GM23338 (cell line): ENCODE data around the gene RPS6KA3. TPM values are rescaled to one million over a fixed set of nuclear protein-coding genes. Genes with fewer than 3 reads are reported as not detected.

Source experiments
- ATAC-seq: fragments of 200-7000 bp; cut with Tn5 transposase; 3 replicates; pipeline ENCODE4 v1.9.1; 2020
- DNase-seq: peaks from one replicate; pipeline ENCODE4 v3.0.0-alpha.2; 2015; ENCODE audit warnings: low spot score
- H2AFZ ChIP-seq: fragments of 200-600 bp; sonication (generic); 2 replicates; pipeline ENCODE4 v1.8.0; 2016; ENCODE audit warnings: antibody characterized with exemption, mild to moderate bottlenecking, moderate library complexity
- H3F3A ChIP-seq: fragments of 200-600 bp; sonication (generic); replicated peaks from 2 replicates; pipeline ENCODE4 v1.8.0; 2017; ENCODE audit warnings: antibody characterized with exemption, mixed run types, low read depth
- H3K27ac ChIP-seq: fragments of 200-600 bp; sonication (generic); 2 replicates; pipeline ENCODE4 v1.6.1; 2016; ENCODE audit warnings: low read depth
- H3K27me3 ChIP-seq: fragments of 200-600 bp; sonication (generic); 2 replicates; pipeline ENCODE4 v1.8.0; 2016; ENCODE audit warnings: mild to moderate bottlenecking, mixed run types, moderate library complexity; ENCODE audit not compliant: insufficient read depth
- H3K36me3 ChIP-seq: fragments of 200-600 bp; sonication (generic); 2 replicates; pipeline ENCODE4 v1.8.0; 2016; ENCODE audit warnings: mild to moderate bottlenecking; ENCODE audit not compliant: insufficient read depth
- H3K4me1 ChIP-seq: fragments of 200-600 bp; sonication (generic); 2 replicates; pipeline ENCODE4 v1.8.0; 2016; ENCODE audit warnings: mild to moderate bottlenecking, moderate library complexity; ENCODE audit not compliant: insufficient read depth
- H3K4me2 ChIP-seq: fragments of 200-600 bp; sonication (generic); 2 replicates; pipeline ENCODE4 v1.7.1; 2017; ENCODE audit warnings: mixed run types
- H3K4me3 ChIP-seq: fragments of 200-600 bp; sonication (generic); 2 replicates; pipeline ENCODE4 v1.6.1; 2016; ENCODE audit warnings: mixed run types
- H3K79me2 ChIP-seq: fragments of 200-600 bp; sonication (generic); replicated peaks from 2 replicates; pipeline ENCODE4 v1.8.0; 2017; ENCODE audit warnings: mild to moderate bottlenecking; ENCODE audit not compliant: insufficient read depth
- H3K9me2 ChIP-seq: fragments of 200-600 bp; sonication (generic); 2 replicates; pipeline ENCODE4 v1.8.0; 2017; ENCODE audit not compliant: insufficient read depth
- H4K20me1 ChIP-seq: fragments of 200-600 bp; sonication (generic); replicated peaks from 2 replicates; pipeline ENCODE4 v1.8.0; 2017; ENCODE audit warnings: mild to moderate bottlenecking; ENCODE audit not compliant: insufficient read depth
- H3K27ac Mint-ChIP-seq: 2 replicates; pipeline ENCODE4 v1.8.0; 2020; ENCODE audit warnings: inconsistent platforms, mild to moderate bottlenecking, moderate library complexity, mixed read lengths
- H3K27me3 Mint-ChIP-seq: 3 replicates; pipeline ENCODE4 v1.8.0; 2022; ENCODE audit warnings: low read depth, mild to moderate bottlenecking, moderate library complexity, mixed read lengths, inconsistent platforms; ENCODE audit not compliant: insufficient read depth, poor library complexity
- H3K36me3 Mint-ChIP-seq: 3 replicates; pipeline ENCODE4 v1.8.0; 2021; ENCODE audit warnings: low read depth, mild to moderate bottlenecking, inconsistent platforms, moderate library complexity, mixed read lengths
- H3K4me1 Mint-ChIP-seq: 3 replicates; pipeline ENCODE4 v1.8.0; 2020; ENCODE audit warnings: mild to moderate bottlenecking, inconsistent platforms, mixed read lengths
- H3K4me3 Mint-ChIP-seq: 3 replicates; pipeline ENCODE4 v1.8.0; 2021; ENCODE audit warnings: moderate library complexity, mild to moderate bottlenecking, inconsistent platforms, mixed read lengths
- H3K9me3 Mint-ChIP-seq: 3 replicates; pipeline ENCODE4 v1.8.0; 2020; ENCODE audit warnings: moderate library complexity, mild to moderate bottlenecking, inconsistent platforms, mixed read lengths
- CREB1 ChIP-seq: fragments of 250-450 bp; sonication (Bioruptor Pico); IDR thresholded peaks from 2 replicates; pipeline ENCODE4 v1.5.0; 2020; ENCODE audit warnings: low read depth, mild to moderate bottlenecking, moderate library complexity
- EZH2 ChIP-seq: fragments of 200-600 bp; sonication (generic); IDR thresholded peaks from one replicate; pipeline ENCODE4 v1.8.0; 2017; ENCODE audit warnings: antibody characterized with exemption, mild to moderate bottlenecking, low read depth; ENCODE audit not compliant: unreplicated experiment
- JUNB ChIP-seq: IDR thresholded peaks from one replicate; pipeline ENCODE4 v1.6.1; 2016; ENCODE audit warnings: antibody characterized with exemption; ENCODE audit not compliant: unreplicated experiment
- NANOG ChIP-seq: IDR thresholded peaks from 2 replicates; pipeline ENCODE4 v1.6.1; 2016; ENCODE audit warnings: antibody characterized with exemption, borderline replicate concordance
- POLR2AphosphoS5 ChIP-seq: IDR thresholded peaks from 2 replicates; pipeline ENCODE4 v1.6.1; 2016; ENCODE audit warnings: antibody characterized with exemption, low read depth
- STAT1 ChIP-seq: IDR thresholded peaks from one replicate; pipeline ENCODE4 v1.6.1; 2016; ENCODE audit warnings: antibody characterized with exemption; ENCODE audit not compliant: unreplicated experiment
- ZNF114 ChIP-seq: fragments of 250-450 bp; sonication (Bioruptor Pico); IDR thresholded peaks from 2 replicates; pipeline ENCODE4 v1.5.0; 2020; ENCODE audit warnings: mild to moderate bottlenecking, moderate library complexity
- polyA plus RNA-seq: library from polyadenylated mRNA; unstranded; fragments of >200 nt; fragmentation: Nextera tagmentation; extraction: Ambion mirVana; gene quantifications from 2 replicates; pipeline ENCODE4 v1.2.1, GENCODE V29; 2016
- total RNA-seq: library from RNA; depleted of rRNA; stranded (reverse); fragments of >200 nt; shearing (Covaris generic); gene quantifications from 2 replicates; pipeline ENCODE4 v1.2.3, GENCODE V29; 2014
- TF ChIP-seq, protein P1 (sequence below): IDR thresholded peaks from one replicate; pipeline ENCODE4 v1.6.1; 2018; ENCODE audit warnings: antibody characterized with exemption; ENCODE audit not compliant: unreplicated experiment
- TF ChIP-seq, protein P2 (sequence below), 2 experiments: fragments of 200-600 bp in 1 of 2; sonication (generic) in 1 of 2; conservative IDR thresholded peaks; 2 replicates each; pipeline versions ENCODE4 v1.5.1 to v1.6.1; 2016 to 2017; ENCODE audit warnings: antibody characterized with exemption in 2 of 2, low read depth in 2 of 2, mild to moderate bottlenecking in 2 of 2, moderate library complexity in 1 of 2

Gene RPS6KA3
- total and polyA plus RNA-seq, 2 experiments from 2014 or later, result 3.2 to 12.2 TPM

- TF ChIP-seq, protein P1, sequence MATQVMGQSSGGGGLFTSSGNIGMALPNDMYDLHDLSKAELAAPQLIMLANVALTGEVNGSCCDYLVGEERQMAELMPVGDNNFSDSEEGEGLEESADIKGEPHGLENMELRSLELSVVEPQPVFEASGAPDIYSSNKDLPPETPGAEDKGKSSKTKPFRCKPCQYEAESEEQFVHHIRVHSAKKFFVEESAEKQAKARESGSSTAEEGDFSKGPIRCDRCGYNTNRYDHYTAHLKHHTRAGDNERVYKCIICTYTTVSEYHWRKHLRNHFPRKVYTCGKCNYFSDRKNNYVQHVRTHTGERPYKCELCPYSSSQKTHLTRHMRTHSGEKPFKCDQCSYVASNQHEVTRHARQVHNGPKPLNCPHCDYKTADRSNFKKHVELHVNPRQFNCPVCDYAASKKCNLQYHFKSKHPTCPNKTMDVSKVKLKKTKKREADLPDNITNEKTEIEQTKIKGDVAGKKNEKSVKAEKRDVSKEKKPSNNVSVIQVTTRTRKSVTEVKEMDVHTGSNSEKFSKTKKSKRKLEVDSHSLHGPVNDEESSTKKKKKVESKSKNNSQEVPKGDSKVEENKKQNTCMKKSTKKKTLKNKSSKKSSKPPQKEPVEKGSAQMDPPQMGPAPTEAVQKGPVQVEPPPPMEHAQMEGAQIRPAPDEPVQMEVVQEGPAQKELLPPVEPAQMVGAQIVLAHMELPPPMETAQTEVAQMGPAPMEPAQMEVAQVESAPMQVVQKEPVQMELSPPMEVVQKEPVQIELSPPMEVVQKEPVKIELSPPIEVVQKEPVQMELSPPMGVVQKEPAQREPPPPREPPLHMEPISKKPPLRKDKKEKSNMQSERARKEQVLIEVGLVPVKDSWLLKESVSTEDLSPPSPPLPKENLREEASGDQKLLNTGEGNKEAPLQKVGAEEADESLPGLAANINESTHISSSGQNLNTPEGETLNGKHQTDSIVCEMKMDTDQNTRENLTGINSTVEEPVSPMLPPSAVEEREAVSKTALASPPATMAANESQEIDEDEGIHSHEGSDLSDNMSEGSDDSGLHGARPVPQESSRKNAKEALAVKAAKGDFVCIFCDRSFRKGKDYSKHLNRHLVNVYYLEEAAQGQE, result no peak
- no peak for TF ChIP-seq ZNF114 (CRISPR knock-in tag)
- no peak for TF ChIP-seq EZH2
- no peak for TF ChIP-seq POLR2AphosphoS5
- no peak for TF ChIP-seq CREB1 (CRISPR knock-in tag)
- no peak for TF ChIP-seq JUNB
These were observed 77.5 kb downstream of the RPS6KA3 start (continued) for GRCh38 chrX:20189171-20189570.

DNA sequence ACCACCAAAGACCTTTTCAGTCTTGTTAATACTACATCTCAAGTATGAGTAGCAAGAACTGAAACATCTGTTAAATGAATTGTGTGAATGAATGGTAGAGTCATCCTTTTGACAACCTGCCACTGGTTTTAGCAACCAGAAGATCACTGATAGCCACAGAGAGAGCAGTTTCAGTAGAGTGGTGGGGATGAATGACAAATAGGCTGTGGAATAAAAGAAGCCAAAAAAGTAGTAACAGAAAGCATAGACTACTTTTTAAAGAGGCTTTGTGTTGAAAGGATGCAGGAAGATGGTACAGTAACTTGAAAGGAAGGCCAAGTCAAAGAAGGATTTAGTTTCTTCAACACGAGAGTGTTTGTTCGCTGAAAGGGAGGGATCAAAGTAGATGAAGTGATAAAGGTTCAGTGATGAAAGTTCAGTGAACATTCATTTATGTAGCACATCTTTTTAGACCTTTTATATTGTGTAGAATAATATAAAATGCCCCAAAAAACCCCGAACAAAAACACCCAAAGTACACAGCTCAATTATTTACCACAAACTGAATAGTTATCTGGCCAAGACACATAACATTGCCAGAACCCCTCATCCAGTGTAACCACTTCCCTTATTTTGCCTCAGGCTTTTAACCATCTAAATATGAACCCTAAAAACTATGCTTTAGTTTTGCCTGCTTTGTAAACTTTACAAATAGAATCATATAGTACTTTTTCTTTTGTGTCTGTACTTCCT is 84.9 kb downstream of the RPS6KA3 start:
- no peak overlapping the region for H3K4me3 Mint-ChIP-seq
- peaks cover 4% of the 10 kb centered on the region; the same call in 2 of the 3 replicates for H3K36me3 Mint-ChIP-seq
- Histone ChIP-seq H3K4me3 (no peak overlapping the region), H3K36me3 (no peaks in the 10 kb centered on the region), H3K27ac (no peak overlapping the region), H3K4me1 (no peaks in the 10 kb centered on the region), H2AFZ (no peak overlapping the region), H3K27me3 (no peaks in the 10 kb centered on the region), H3F3A (no peaks in the 10 kb centered on the region), H3K4me2 (no peak overlapping the region), H3K9me2 (no peaks in the 10 kb centered on the region), H3K79me2 (no peaks in the 10 kb centered on the region), H4K20me1 (no peaks in the 10 kb centered on the region)
- no peak overlapping the region for H3K27ac Mint-ChIP-seq
- no peaks in the 10 kb centered on the region for H3K4me1 Mint-ChIP-seq
- H3K27me3 Mint-ChIP-seq, result no peaks in the 10 kb centered on the region
- ATAC-seq (no peak), DNase-seq (no peak)
- TF ChIP-seq, protein P2, sequence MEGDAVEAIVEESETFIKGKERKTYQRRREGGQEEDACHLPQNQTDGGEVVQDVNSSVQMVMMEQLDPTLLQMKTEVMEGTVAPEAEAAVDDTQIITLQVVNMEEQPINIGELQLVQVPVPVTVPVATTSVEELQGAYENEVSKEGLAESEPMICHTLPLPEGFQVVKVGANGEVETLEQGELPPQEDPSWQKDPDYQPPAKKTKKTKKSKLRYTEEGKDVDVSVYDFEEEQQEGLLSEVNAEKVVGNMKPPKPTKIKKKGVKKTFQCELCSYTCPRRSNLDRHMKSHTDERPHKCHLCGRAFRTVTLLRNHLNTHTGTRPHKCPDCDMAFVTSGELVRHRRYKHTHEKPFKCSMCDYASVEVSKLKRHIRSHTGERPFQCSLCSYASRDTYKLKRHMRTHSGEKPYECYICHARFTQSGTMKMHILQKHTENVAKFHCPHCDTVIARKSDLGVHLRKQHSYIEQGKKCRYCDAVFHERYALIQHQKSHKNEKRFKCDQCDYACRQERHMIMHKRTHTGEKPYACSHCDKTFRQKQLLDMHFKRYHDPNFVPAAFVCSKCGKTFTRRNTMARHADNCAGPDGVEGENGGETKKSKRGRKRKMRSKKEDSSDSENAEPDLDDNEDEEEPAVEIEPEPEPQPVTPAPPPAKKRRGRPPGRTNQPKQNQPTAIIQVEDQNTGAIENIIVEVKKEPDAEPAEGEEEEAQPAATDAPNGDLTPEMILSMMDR (conservative IDR thresholded peaks at IDR 0.05; ENCODE audit: low read depth in 2 of 2), result no peak
- TF ChIP-seq POLR2AphosphoS5 (no peak), STAT1 (no peak), NANOG (no peak)
- no peaks in the 10 kb centered on the region for H3K9me3 Mint-ChIP-seq
